Stimulated activated CD4-positive, alpha-beta T cell treated with anti-CD3 and anti-CD28 coated beads, Interleukin-2, amount 100 ng/mL, for 4 hours (primary cell): ENCODE measurements around the gene SH3PXD2A.
"Not testable (repeated sequence)": the region's sequence is repeated elsewhere in the genome, so short reads cannot be mapped to it uniquely, and the experiment has no call there.

Source experiments
- DNase-seq: peaks from one replicate; pipeline ENCODE4 v3.0.0-alpha.2; 2020; ENCODE audit warnings: low read depth

SH3PXD2A gene

DNA sequence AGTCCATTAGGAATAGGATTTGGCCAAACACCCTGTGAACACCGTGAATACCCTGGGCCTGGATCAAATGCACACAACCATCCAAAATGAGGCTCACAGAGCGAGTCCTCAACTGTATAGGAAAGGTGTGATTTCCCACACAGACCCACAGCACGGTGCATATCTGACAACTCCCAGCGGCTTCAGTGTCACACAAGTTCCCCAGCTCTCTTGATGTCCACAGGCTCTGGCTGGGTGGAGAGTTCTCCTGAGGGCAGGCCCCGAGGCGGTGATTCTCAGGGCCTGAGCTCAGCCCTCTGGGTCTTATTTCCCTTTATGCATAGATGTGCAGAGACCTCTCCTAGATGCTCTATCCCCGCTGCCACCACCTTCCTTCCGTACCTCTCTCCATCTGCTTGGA lies 64.1 kb downstream of the SH3PXD2A start:
- no peak for DNase-seq

DNA sequence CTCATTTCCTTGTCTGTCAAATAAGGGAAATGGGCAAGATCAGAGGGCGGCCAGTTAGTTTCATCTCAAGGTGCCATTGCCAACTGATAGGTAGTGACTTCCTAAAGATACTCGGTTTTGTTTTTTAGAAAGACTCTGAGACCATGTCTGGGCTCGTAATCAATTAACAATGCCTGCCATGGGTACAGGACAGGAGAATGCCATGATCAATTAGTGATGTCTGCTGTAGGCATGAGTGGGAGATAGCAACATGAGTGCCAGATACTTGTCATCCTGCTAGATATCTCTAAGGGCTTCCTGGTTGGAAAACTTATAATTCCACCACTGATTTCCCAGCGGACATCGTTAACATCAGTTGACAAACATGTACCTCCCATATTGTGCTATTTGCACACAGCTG lies 64.8 kb downstream of the SH3PXD2A start:
- no peak for DNase-seq

DNA sequence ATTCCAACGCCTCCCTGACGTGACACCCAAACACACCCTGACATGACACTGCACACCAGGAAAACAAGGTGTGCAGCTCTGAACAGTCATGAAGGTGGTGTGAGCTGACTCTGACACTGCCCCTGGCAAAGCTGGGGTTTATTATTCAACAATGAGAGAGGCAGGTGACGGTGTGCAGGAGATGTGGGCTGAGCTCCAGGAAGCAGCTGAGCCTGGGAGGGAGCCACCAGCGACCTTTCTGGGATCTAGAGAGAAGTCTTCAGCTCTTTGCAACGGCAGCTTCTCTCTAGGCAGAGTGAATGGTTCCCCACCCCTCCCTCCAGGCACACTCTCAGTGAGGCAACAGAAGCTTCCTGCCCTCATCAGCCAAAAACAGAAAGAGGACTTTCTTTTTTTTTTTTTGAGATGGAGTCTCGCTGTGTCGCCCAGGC lies 65.6 kb downstream of the SH3PXD2A start:
- DNase-seq: no peak

DNA sequence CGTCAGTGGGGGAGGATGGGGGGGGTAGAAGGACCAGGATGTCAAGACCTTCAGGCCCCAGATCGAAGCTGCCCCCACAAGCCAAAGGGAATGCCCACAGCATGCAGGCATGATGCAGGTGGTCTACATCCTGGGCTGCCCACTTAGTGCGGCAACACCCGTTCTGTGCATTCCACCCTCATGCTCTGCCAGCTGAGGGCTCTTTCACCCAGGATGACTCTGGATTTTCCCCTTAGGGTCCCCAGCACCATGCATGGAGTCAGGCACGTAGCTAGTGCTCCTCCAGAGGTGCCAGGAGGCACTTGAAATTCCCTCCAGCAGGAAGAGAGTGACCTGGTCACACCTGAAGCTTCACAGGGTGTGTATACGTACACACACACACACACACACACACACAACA lies 66.2 kb downstream of the SH3PXD2A start:
- DNase-seq: no peak

DNA sequence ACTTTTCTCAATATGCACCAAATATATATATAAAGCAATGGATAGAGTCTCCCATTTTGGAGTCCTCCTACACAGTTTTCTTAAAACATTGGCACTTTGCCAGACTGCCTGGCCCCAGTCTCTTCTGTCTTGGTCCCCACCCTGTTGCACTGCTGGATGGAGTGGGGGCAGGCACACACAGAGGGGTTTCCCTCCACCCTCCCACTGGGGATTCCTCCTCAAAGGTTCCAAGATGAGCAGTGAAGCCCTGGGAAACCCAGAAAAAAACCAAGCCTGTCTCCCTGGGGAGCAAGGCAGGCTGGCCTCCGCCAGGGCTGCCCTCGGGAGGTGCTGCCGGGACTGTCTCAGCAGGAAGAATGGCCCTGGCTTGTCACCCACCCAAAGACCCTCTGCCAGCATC lies 68.0 kb downstream of the SH3PXD2A start:
- no peak for DNase-seq

DNA sequence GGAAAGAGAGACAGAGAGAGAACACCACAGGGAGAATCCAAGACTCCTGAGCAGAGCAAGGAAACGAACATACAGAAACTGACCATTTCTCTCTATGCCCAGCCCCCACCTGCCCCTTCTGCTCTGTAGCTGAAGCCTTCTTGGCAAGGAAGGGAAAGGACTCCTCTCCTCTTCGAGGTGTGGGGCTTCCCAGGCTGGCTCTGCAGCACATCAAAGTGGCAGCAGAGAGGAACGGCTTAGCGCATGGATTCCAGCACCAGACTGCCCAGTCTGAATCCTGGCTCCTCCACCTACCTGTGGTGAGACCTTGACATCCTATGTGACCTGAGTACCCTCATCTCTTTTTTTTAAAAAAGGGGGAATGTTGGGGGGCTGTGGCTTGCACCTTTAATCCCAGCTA lies 69.4 kb downstream of the SH3PXD2A start:
- no peak for DNase-seq

DNA sequence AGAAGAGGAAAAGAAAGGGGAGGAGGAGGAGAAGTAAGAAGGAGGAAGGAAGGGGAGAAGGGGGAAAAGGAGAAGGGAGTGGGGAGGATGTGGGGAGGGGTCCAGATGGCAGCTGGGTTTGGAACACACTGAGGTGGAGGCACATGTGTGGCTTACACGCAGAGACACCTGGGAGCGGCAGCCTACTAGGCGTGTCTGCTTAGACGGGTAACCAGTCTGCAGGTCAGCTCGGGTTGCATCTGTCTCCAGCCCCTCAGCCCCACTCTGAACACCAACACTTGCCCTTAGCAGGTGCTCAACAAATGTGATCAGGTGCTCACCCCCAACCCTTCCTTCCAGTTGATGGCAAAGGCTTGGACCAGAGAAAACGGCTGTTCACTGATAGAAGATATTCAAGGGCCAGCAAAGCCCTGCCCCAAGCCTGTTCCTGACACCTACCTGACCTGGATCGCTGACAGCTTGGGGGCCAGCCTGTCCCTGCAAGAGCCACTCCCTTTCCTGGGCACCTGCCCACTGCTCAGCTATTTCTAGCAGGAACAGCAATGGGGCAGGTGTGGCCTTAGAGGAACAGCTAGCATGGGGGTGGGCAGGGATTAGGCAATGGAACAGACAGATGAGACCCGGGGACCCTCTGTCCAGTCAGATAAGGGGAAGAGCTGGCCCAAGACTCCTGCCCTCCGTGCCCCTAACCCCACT lies 70.5 kb downstream of the SH3PXD2A start:
- DNase-seq: no peak

DNA sequence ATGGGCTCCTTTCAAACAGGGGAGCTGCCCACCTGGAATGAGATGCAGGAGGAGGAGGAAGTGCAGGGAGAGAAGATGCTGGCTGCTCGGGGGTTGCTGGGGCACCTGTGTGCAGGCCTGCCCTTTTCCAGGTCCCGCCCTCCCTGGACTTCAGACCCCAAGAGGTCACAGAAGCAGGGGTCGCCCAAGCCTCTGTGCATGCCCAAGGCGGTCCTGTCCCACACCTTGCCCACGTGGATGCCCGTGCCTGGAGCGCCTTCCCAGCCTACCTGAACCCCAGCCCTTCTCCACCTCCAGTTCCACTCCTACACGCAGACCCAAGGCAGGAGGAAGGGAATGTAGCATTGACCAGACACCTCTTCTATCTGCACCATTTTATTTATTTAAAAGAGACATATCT lies 71.3 kb downstream of the SH3PXD2A start:
- no peak for DNase-seq

DNA sequence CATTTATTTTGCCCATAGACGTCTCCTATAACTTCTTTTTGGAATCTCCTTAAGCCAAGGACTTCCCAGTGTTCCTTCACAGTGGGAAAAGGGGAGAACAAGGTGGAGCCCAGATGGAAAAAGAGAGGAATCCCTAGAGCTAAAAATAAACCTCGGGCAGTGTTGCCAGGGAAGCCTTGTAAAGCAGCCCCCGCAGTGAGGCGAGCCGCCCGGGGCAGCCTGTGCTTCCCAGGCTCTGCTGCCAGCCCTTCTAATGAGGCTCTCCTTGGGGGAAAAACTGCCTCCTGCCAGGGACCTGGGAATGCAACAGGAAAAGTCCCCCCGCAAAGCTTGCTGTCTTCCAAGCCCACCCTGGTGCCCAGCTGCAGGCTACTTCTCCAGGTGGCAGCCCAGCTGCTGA lies 71.7 kb downstream of the SH3PXD2A start:
- DNase-seq: no peak

DNA sequence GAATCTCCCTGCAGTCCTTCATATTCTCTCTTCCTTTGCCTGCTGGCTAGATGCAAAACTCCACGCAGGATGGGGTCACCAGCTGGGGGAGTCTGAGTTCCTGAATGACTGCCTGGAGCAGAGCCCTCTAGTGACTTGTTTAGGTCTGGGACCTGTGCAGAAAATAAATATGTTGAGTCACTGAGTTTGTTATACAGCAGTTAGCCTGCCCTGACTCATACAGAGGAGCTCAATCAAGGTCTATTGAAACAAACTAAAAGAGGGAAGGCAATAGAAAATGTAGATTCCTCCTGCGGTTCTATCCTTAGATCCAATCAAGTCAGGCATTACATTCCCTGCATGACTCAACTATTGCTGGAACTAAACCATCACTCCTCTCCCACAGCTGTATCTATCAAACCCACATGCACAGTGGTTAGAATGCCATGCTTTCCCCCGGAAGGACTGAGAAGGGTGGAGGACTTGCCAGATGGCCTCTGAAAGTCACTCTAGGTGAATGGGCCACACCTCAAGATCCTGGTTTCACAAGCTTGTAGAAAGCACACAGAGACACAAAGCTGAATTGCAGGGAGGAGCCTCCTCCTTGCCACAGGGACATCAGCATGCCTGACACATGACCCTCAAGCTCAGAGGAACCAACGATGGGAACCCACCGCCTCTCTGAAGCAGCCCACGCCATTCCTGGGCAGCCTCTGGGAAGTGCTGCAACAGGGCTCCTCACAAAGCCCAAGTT lies 73.9 kb downstream of the SH3PXD2A start:
- DNase-seq: no peak

DNA sequence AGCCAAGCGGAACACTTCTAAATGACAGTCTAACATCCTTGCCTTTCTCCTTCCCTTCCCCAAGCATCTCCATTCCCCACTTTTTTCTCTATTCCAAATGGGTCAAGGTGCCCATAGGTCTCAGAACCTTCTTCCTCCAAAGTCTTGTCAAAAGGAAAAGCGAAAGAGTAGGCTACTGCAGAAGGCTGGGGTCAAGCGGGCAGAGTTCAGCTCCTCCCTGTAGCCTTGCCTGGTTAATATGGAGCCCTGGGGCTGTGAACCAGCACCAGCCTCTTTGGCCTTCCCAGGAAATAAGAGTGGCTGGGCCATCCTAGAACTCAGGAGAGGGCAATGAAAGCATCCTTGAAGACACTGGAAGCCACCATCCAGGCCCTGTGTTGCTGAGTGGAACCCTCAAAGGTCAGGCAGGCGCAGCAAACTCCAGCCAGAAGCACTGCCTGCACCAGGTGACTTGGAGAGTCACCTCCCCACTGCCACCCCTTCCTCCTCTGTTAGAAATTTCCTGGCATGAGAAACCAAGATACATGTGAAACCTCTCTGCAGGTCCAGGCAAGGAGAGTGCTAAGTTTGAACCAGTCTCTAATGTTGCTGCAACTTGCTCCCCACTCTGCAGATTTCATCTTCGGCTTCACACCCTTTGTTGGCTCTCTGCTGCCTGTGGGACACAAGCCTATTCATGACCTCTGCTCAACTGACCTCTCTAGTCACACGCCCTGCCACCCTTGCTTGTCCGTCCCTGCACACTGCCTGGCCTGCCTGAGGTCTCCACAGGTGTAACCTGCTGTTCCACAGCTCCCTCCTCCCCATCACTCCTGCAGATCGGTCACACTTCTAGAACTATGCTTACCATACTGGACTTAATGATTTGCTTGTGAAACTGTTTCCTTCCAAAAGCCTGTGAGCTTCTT lies 74.9 kb downstream of the SH3PXD2A start:
- no peak for DNase-seq

DNA sequence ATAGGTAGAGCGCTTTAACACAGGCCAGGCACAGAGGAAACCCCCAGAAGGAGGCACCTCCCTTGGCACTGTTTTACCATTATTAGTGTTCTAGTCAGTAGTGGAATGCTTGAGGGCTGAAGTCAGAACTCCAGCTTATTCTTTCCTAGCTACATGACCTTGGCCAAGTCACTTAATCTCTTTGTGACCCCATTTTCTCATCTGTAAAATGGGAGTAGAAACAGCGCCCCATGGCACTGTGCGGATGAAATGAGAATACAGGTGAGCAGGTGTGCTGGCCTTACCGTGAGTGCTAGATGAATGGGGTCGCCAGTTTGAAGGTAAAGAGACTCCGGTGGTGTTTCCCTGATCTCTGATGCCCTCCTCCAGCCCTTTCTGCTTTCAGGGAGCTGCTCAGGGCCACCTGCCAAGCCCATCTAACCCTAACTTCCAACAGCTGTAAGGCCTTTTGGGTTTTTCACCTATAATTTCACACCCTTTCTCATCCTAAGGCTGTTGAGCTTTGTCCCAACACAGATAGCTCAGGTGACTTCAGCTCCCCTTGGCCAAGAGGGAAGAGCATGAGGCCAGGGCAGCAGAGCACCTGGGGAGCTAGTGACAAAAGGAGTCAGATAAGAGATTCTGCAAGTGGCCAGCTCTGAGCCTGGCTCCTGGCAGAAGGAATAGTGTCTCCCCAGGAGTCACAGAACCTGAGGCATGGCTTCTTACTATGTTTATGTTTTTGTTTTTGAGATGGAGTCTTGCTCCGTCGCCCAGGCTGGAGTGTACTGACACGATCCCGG lies 76.8 kb downstream of the SH3PXD2A start:
- DNase-seq: no peak

DNA sequence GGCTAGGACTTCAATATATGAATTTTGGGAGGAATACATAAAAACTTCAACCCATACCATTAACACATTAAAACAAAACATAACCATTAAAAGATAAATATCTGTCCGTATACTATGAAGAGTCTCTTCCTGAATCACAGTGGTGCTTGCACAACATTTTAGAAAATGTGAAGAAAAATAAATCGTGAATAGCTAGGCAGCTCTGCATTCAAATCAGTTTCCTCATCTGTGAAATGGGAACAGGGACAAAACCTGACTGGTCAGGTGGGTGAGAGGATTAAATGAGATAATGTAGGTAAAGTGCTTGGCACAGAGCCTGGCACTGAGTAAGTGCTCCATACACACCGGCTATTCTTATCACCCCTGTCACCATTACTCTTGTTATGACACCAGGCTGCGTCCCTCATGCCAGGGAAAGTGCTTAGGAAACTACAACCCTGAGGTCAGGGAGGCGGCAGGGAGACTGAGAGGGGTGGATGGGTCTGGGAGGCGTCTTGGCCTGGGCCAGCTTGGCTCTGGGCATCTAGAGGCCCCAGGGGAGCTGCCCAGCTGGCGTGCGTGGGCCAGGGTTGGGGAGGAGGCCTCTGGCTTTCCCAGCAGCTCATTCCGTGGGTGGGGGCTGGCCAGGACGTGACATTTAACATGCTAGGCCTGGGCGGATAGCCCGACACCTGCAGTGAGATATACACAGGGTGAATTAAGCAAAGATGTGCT lies 78.3 kb downstream of the SH3PXD2A start:
- no peak for DNase-seq

DNA sequence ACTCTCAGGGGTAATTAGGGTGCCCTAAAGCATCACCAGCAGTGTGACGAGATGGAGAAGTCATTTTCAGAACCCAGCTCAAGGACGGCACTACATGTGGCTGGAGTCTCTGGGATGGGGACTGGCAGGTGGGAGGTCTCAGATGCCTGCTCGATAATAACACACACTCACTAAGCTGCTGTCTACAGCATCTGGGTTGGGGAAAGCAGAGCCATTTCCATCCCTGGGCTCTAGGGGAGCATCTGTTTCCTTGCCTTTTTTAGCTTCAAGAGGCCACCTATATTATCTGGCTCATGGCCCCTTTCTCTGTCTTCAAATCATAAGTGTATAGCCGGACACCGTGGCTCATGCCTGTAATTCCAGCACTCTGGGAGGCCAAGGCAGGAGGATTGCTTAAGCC lies 79.6 kb downstream of the SH3PXD2A start:
- no peak for DNase-seq

DNA sequence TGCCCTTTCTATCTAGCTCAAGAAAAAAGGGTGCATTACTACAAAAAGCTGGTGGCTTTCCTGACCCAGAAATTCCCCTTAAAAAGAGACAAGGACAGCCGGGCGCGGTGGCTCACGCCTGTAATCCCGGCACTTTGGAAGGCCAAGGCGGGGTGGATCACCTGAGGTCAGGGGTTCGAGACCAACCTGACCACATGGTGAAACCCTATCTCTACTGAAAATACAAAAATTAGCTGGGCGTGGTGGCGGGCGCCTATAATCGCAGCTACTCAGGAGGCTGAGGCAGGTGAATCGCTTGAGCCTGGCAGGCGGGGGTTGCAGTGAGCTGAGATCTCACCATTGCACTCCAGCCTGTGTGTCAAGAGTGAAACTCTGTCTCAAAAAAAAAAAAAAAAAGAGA lies 82.5 kb downstream of the SH3PXD2A start:
- DNase-seq: not testable (repeated sequence)

DNA sequence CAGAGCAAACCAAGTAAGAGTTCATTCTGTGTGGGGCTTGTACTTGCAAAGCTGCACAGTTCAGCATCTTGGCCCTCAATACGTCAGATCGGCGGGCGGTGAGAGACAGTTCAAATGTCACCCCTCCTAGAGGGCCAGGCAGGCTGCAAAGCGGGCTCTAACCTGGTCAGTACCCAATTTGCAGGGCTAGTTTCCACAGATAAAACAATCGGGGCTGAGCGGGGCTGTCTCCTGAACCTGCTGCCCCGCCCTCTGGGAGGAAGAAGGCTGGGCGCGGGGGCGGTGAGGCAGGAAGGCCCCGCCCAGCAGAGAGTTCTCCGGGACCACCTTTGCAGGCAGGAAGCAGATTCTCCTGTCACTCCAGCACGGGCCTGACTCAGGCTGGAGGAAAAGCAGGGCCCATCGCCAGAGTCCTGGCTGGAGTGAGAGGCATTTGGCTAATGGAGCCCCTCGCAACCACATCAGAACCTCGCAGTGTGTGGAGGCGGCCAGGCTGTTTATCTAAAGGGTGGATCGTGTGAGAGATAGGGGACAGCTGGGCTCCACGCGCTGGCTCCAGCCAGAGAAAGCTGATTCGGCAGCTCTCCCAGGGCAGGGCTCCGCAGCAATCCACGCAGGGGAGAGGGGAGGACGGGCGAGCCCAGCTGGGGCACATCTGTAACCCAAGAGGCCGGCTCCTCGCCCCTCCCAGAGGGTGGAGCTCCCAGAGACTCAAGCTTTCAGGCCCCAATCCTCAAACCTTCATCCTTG lies 83.1 kb downstream of the SH3PXD2A start:
- DNase-seq: peak; percentile 38

DNA sequence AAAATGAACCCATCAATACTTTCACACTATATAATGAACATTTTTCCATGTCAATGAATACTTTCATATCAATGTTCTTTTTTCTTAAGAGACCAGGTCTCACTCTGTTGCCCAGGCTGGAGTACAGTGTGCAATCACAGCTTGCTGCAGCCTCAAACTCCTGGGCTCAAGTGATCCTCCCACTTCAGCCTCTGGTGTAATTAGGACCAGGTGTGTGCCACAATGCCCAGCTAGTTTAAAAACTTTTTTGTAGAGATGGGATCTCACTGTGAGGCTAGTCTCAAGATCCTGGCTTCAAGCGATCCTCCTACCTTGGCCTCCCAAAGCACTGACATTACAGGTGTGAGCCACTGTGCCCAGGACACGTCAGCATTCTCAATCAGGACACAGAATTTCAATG lies 85.2 kb downstream of the SH3PXD2A start:
- no peak for DNase-seq

DNA sequence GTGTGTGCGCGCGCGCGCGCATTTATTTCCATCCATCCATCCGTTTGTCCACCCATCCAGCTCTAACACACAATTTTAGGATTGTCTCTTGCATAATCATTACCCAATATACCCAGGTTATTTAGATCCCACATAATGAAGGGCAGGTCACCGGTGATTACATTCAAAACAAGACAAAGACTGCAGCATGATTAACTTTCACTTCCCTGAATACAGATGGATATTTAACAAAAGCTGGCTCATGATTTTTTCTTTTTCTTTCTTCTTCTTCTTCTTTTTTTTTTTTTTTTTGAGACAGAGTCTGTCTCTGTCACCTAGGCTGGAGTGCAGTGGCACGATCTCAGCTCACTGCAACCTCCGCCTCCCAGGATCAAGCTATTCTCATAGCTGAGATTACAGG lies 86.2 kb downstream of the SH3PXD2A start:
- no peak for DNase-seq

DNA sequence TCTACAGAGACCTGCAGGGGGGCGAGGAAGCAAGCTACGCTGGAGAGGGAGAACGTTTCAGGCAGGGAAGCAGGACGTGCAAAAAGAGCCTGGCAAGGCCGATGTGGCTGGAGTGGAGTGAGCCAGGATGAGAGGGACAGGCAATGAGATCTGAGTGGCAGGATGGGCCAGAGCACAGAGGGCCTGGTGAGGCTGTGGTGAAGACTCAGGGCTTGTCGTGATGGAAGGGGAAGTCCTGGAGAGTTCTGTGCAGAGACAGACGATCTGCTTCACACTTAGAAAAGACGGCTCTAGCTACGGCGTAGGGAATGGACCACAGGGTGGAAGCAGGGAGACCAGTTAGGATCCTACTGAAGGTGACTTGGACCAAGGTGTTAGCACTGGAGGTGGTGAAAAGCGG lies 87.0 kb downstream of the SH3PXD2A start:
- DNase-seq: no peak

DNA sequence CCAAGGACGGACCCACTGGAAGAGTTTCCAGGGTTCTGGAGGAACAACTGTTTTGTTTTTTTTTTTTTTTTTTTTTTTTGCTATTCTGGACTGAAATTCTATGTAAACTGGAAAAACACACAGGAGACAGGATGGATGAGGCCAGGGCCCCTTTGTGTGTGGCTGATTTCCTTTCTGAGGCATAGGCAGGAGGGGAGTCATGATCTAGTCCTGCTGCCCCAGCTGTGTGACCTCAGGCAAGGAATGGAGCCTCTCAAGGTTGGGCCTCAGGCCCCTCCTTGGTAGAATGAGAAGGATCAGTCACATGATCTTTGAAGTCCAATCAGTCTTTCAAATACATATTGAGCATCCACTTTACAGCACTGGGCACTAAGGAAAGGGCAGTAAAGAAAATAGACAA lies 87.6 kb downstream of the SH3PXD2A start:
- no peak for DNase-seq
